Astrocyte of the spinal cord (primary cell): ENCODE data around the gene CTDSP1.
A peak's percentile ranks its signal among the peaks of the same experiment; 100 is the strongest.

Experiments used
- DNase-seq: peaks from one replicate; pipeline ENCODE4 v3.0.0; 2011; ENCODE audit warnings: low read depth, low spot score
- H3K4me3 ChIP-seq: 2 replicates; pipeline ENCODE4 v1.5.1; 2011; ENCODE audit warnings: low read depth, mild to moderate bottlenecking, low read length, moderate library complexity
- CTCF ChIP-seq: IDR thresholded peaks from 2 replicates; pipeline ENCODE4 v1.5.1; 2012; ENCODE audit warnings: low read depth, mild to moderate bottlenecking, low read length, inconsistent platforms
- in situ Hi-C: cut with HindIII; loops from 2 replicates; pipeline ENCODE4 v1.10.0; 2017; ENCODE audit warnings: low sequenced_read_pairs

CTDSP1 gene, protein sequence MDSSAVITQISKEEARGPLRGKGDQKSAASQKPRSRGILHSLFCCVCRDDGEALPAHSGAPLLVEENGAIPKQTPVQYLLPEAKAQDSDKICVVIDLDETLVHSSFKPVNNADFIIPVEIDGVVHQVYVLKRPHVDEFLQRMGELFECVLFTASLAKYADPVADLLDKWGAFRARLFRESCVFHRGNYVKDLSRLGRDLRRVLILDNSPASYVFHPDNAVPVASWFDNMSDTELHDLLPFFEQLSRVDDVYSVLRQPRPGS

GRCh38 chr2:218399391-218400166 lies at the start of gene CTDSP1:
TSS of gene CTDSP1 (plus strand) at chr2:218399868. CDS start at chr2:218400091, 223 bp downstream.
- TF ChIP-seq CTCF, result no peak
- in situ Hi-C loops, result no loop called here
- H3K4me3 ChIP-seq, result peak within 1 kb of the TSS; percentile 79
- DNase-seq, result peak; percentile 97

DNA sequence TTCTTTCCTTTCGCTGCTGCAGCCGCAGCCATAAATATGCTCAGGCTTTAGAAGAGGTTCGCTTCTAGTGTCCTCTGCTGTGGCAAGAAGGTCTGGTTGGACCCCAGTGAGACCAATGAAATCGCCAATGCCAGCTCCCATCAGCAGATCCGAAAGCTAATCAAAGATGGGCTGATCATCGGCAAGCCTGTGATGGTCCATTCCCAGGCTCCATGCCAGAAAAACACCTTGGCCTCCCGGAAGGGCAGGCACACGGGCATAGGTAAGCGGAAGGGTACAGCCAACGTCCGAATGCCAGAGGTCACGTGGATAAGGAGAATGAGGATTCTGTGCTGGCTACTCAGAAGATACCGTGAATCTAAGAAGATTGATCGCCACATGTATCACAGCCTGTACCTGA lies 45.6 kb upstream of the CTDSP1 start:
- TF ChIP-seq CTCF, result no peak
- in situ Hi-C loops, result no loop called here
- no peak overlapping the region for H3K4me3 ChIP-seq
- no peak for DNase-seq

DNA sequence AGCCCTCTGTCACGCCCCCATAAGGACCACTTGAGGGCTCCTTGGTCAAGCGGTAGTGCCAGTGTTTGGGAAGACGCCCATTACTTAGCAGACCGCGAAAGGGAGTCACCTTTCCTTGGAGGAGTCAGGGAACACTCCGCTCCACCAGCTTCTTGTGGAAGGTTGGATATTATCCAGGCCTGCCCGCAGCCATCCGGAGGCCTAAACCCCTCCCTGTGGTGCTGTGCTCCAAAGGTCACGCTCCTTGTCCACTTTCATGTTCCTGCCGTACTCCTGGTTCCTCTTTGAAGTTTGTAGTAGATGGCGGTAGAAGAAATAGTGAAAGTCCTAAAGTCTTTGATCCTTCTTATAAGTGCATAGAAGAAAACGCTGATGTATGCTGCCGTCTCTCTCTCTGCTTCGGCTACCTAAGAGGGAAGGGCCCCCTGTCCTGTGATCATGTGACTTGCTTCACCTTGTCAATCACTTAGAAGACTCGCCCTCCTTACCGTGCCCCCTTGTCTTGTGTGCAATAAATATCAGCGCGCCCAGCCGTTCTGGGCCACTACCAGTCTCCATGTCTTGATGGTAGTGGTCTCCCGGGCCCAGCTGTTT lies 44.7 kb upstream of the CTDSP1 start:
- in situ Hi-C loops, result no loop called here
- no peak for DNase-seq
- no peak overlapping the region for H3K4me3 ChIP-seq
- TF ChIP-seq CTCF, result no peak

DNA sequence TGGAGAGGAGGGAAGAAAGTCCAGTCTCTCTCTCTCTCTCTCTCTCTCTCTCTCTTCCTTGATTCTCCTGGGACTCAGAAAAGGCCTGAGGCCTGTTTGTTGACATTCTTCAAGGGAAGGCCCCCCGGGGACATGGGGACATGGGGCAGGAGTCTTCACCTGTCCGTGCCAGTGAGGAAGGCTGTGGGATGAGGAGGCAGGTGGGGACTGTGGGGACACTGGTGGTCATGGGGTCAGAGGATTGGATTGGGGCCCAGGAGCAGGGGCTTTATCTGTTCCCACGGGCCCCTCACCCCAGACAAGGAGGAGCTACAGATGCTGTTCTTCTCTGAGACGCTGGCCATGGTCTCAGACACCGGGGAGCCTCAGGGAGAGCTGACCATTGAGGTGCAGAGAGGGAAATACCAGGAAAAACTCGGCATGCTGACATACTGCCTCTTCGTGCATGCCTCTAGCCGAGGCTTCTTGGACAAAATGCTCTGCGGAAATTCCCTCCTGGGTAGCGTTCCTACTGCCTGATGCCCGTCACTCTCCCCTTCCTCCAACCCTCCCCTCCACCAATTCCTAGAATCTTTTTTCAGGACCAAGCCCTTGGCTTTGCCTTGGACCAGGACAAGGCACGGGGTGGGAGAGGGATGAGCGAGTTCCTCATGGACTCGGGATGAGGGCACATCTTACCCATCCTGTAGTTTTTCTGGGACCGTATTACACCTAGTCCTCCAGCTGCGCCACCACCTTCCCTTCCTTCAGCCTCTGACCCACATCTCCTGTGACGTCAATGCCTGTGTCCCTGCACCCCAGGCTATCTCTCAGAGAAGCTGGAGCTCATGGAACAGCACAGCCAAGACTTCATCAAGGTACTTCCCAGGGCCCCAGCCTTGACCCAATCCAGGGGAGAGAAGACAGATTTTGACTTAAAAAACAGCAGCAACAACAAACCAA lies 42.2 kb upstream of the CTDSP1 start:
- no peak for DNase-seq
- in situ Hi-C loops, result no loop called here
- no peak for TF ChIP-seq CTCF
- no peak overlapping the region for H3K4me3 ChIP-seq

GRCh38 chr2:218360453-218360852 lies 39.2 kb upstream of the CTDSP1 start:
- DNase-seq, result no peak
- in situ Hi-C loops, result no loop called here
- TF ChIP-seq CTCF, result no peak
- H3K4me3 ChIP-seq, result no peak overlapping the region

GRCh38 chr2:218362606-218363005 lies 37.1 kb upstream of the CTDSP1 start:
- no peak for DNase-seq
- in situ Hi-C loops, result no loop called here

More at GRCh38 chr2:218362606-218363005, 37.1 kb upstream of the CTDSP1 start:
- no peak for TF ChIP-seq CTCF
- no peak overlapping the region for H3K4me3 ChIP-seq
